HG03025 (cell line): Measurements from ENCODE around the gene MMP24OS.
"Not testable (repeated sequence)": the region's sequence is repeated elsewhere in the genome, so short reads cannot be mapped to it uniquely, and the experiment has no call there.

Experiments
- ATAC-seq: cut with Tn5 transposase; IDR thresholded peaks from one replicate; pipeline ENCODE4 v1.9.1; 2021; ENCODE audit warnings: mild to moderate bottlenecking, moderate library complexity; ENCODE audit not compliant: unreplicated experiment, low FRiP score

MMP24OS gene

DNA sequence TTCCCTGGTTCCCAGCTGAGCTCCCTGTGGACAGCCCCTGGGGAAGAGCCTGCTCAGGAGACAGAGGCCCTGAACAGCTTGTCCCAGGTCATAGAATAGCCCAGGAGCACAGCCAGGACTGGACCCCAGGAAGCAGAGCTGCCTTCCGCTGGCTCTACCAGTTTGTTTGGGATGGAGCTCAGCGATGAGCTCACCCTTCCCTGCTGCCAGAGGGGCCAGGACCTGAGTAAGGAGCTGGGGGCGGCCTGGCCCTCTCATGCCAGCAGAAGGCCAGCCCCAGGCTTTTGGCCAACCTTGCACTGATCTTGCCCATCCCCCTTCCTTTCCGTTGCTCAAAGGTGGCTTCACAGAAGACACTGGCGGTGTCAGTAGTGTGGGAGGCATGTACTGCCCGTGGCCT is 17.5 kb downstream of the MMP24OS start:
- no peak for ATAC-seq

- no peak for ATAC-seq
Observed at GRCh38 chr20:35257175-35257909, 20.6 kb downstream of the MMP24OS start.

- ATAC-seq = no peak
Observed at GRCh38 chr20:35254448-35254999, 23.4 kb downstream of the MMP24OS start.

- ATAC-seq = no peak
Observed at GRCh38 chr20:35253010-35253409, 24.9 kb downstream of the MMP24OS start.

DNA sequence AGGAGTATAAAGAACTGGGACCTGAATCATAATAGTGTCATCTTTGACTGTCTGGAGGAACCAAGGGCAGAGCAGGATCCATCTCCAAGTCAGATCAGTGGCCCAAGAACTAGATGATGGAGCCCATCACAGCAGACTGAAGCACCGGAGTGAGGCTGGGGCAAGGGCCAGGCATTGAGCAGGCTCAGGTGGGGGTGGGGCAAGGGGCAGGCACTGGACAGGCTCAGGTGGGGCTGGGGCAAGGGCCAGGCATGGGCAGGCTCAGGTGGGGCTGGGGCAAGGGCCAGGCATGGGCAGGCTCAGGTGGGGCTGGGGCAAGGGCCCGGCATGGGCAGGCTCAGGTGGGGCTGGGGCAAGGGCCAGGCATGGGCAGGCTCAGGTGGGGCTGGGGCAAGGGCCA is 25.3 kb downstream of the MMP24OS start:
- ATAC-seq = not testable (repeated sequence)

- ATAC-seq = no peak
Observed at GRCh38 chr20:35252037-35252461, 25.9 kb downstream of the MMP24OS start.

DNA sequence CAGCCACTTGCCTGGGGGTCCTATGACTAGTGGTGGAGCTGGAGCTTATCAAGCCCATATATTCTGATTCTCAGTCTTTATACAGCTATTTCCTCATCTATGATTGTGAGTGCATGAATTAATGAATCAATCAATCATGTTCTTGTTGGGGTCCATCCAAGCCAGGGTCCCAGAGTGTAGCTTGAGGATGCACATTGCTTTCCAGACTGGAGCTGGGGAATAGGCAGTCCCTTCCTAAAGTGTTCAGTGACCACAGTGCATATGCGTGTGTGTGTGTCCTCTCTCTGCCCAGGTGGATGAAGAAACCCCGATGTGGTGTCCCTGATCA is 26.3 kb downstream of the MMP24OS start:
- no peak for ATAC-seq

DNA sequence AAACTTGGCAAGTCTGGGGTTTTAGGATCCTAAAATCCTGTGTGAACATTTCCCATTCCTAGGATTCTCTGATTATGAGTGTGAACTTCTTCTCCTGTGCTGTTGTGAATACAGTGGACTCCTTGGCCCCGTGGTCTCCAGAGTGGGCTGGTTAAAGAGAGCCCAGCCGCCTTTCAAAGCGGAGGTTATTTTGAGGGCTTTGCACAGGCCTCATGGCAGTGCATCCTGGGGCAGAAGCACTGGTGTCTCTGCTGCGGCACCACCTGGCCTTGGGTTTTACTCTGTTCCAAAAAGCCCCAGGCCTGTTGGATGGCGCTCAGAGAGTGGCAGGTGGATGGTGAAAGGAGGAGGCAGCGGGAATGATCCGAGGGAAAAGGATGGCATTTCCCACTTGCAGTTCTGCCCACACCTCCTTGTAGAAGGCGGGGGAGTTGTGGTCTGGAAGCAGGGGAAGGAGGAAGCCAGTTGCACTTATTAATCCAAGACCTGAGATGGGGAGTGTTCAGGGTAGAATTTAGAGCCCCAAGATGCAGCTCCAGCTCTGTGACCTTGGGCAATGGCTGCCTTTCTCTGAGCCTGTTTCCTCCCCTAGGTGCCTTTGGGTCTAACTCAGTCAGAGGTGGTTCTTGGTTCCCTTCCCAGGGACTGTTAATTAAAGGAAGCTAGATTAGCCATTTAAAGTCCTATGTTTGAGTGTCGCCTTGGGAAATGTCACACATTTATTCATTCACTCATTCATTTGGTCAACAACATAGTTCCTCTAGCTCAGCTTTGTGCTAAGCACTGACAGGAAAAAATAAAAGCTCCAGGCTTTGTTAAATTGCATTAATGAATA is 29.1 kb downstream of the MMP24OS start:
- ATAC-seq = no peak

DNA sequence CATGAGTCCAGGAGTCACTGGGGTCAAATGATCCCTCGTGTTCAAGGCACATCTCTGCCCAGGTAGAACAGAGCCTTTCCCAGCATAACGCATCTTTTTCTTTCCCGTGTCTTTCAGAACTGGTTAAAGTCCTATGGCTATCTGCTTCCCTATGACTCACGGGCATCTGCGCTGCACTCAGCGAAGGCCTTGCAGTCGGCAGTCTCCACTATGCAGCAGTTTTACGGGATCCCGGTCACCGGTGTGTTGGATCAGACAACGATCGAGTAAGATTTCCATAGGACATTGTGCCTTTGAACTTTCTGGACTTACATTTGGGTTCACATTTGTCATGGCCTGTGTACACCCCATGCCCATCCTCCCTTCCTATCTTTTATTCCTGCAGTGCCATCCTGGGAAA is 31.2 kb downstream of the MMP24OS start:
- no peak for ATAC-seq

- no peak for ATAC-seq
Observed at GRCh38 chr20:35243986-35244385, 33.9 kb downstream of the MMP24OS start.

GRCh38 chr20:35243317-35243716 is 34.6 kb downstream of the MMP24OS start:
- no peak for ATAC-seq

- no peak for ATAC-seq
Observed at GRCh38 chr20:35240811-35241293, 37.1 kb downstream of the MMP24OS start.

GRCh38 chr20:35240083-35240810 is 37.7 kb downstream of the MMP24OS start:
- ATAC-seq = no peak

GRCh38 chr20:35238735-35239134 is 39.2 kb downstream of the MMP24OS start:
- no peak for ATAC-seq

DNA sequence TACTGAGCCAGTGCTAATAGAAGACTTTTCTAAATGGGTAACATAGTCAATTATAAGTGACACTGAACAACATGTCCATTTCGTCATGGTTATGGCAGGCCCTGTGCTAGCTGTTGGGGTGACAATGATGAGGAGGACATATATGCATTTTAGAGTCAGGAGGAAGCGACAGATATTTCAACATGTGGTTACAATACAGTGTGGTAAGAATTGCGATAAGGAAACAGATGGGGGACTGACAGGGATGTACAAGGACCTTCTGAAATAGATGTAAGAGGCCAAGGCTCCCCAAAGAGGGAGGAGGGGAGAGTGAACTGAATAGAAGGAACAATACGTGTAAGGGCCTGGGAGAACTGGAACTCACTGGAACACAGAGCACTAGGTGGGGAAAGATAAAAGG is 39.8 kb downstream of the MMP24OS start:
- no peak for ATAC-seq

- no peak for ATAC-seq
Observed at GRCh38 chr20:35237486-35237885, 40.4 kb downstream of the MMP24OS start.

- ATAC-seq = no peak
Observed at GRCh38 chr20:35235881-35236280, 42.0 kb downstream of the MMP24OS start.

- no peak for ATAC-seq
Observed at GRCh38 chr20:35232575-35232974, 45.3 kb downstream of the MMP24OS start.

DNA sequence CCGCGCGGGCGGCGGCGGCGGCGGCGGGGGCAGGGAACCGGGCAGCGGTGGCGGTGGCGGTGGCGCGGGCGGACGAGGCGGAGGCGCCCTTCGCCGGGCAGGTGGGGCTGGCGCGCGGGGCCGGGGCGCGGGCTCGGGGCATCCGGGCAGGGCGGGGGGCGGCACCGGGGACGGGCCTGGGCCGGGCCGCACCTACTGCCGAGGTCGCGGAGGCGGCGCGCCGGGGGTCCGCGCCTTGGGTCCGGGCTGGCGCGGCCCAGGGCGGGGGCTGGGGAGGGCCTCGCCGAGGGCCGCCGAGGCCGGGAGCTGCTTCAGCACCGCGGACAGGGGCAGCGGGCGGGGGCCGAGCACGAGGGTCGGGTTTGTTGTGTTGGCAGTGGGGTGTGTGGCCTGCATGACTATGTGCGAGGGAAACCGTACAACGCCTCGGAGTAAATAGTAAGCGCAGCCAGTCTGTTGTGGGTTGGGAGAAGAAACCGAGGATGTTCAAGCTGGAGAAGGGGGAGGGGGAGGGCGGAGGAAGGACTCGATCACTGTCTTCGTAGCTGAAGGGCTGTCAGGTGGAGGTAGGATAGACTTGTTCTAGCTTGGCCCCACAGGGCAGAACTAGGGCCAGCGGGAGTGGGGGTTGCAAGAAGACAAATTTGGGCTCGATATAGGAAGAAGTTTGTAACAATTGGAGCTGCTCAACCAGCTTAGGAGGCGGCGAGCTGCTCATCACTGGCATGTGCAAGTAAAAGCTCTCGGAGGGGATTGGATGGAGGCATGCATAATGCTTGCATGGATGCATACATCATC is 50.8 kb downstream of the MMP24OS start:
- no peak for ATAC-seq
